ENCODE data around the gene ST6GALNAC2.
"Not testable (repeated sequence)": the region's sequence is repeated elsewhere in the genome, so short reads cannot be mapped to it uniquely, and the experiment has no call there.

The ST6GALNAC2 gene

DNA sequence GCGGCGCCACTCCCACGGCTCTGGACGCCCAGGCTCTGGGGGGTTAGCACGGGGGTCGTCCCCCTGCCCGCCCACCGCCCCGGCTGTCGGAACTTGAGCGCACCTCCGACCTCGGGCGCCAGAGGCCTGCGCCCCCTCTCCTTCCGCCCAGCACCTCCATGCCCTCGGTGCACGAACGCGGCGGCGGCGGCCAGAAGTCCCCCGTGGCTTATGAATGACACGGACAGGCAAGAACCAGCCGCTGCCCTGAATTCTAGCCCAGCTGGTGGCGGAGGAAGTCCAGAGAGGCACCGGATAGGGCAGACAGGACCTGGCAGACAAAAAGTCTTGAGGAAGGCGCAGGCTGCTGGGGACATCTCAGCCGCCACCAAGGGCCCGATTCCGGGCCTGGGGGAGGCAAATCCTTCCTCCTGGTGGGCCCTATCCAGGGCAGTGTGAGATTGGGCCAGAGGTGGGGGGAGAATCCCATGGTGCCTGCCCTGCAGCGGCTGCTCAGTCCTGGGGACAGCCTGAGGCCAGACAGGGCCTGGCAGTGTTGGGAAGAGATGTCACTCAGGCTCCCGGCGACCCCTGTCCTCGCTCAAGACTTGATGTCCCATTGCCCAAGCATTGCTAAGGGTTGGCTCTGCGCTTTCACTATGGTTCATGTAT, 47.3 kb downstream of the ST6GALNAC2 start:
- no peak for DNase-seq

DNA sequence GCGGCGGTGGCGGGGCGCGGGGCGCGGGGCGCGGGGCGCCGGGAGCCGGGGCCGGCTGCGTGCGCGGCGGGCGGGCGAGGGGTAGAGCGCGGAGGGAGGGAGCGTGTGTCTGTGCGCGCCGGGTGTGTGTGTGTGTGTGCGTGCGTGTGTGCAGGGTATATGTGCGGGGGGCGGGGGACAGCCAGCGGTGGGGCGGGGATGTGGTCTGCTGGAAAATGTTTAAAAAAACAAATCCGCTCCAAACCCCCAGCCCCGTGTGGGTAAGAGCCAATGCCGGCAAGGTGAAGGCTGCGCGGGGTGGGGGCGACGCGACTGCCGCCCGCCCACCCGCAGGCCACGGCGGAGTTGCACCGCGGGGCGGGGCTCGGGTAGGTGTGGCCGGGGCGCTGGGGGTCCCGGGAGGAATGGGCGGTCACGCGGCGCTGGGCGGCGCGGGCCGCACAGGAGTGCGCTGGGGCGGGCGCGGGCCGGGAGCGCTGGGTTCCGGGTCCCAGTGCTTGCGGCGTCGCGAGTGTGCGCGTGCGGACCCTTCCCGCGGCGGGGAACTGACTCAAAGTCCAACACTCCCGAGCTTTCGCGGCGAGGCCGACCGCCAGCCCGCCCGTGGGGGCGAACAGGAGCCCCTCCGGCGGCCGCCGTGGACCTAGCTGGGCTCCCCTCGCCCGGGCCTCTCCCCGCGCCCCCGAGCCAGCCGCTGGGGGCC, 47.9 kb downstream of the ST6GALNAC2 start, which contains the start of gene CYGB:
Gene CYGB (minus strand): TSS at position 132 of the 703 bp plus-strand sequence. CDS start 167 bp downstream, outside the sequence.
- DNase-seq: no peak

DNA sequence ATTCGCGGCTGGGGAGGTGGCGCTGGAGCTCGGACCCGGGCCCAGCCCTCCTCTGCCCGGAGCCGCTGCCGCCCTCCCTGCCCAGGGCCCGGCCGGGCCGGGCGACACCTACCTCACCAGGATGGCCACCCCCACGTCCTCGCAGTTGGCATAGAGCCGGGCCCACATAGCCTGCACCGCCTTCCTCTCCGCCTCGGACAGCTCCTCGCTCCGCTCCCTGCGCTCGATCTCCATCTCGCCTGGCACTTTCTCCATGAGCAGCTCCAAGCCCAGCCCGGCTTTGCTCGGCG, 48.4 kb downstream of the ST6GALNAC2 start:
- DNase-seq: no peak

DNA sequence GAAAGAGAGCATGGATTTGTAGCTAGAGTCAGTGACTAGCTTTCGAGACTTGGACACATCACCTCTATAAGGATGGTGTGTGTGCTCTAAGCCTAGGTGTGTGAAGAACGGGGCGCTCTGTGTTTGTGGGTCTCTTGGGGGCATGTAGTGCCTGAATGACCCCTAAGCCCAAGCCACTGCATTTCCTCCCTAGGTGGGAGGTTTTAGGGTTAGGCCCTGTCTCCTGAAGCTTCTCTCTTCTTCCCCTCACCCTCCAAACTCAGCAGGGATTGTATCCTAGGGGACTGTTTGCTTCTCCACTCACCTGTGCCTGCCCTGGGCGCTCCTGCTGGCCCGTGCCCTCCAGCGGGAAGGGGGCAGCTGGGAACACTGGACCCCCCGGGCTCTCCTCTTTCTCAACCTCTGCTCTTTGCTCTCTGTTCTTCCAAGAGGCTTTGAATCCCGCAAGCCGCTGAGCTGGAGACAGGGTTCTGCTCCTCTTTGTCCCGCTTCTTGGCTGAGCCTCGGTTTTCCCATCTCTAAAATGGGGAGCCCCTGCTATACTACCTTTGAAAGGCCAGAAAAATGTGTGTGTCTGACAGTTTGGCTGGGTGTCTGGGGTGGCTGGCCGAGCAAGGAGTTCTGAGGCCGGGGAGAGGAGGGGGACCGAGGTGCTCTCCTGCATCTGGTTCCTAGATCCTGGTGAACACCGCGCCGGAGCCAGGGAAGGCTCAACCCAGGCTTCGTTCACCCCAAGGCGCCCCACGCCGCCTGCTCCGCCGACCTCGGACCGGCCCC, 49.0 kb downstream of the ST6GALNAC2 start:
- DNase-seq: no peak

DNA sequence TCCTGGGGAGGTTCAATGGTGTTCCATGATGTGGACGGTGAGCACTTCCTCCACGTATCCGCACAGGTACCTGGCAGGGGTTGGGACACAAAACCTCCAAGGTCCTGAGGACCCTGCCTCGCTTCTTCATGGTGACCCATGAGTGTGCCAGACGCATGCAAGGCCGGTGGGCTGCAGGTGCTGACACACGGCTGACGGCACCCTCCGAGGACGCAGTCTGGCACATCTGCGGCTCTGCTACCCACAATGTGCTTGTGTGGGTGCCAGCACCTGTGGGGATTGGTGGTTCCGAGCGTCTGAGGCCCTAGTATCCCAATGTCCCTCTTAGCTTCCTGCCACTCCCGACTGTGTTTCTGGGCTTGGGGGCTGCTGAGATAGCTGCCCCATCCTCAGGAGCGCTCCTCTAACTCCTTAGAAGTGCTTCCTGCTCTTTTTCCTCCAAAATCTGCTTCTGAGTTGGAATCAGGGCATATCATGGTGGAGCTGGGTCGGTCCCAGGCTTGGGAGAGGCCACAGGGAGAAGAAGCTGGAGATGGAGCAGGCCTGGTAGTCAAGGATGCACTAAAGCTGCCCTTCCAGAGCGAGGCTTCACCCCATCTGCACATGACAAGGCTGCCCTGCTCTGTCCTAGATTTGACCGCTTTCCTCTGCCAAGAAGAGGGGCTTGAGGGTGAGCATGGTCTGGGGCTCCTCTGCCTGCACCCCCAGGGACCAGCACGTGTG, 49.7 kb downstream of the ST6GALNAC2 start:
- DNase-seq: no peak

DNA sequence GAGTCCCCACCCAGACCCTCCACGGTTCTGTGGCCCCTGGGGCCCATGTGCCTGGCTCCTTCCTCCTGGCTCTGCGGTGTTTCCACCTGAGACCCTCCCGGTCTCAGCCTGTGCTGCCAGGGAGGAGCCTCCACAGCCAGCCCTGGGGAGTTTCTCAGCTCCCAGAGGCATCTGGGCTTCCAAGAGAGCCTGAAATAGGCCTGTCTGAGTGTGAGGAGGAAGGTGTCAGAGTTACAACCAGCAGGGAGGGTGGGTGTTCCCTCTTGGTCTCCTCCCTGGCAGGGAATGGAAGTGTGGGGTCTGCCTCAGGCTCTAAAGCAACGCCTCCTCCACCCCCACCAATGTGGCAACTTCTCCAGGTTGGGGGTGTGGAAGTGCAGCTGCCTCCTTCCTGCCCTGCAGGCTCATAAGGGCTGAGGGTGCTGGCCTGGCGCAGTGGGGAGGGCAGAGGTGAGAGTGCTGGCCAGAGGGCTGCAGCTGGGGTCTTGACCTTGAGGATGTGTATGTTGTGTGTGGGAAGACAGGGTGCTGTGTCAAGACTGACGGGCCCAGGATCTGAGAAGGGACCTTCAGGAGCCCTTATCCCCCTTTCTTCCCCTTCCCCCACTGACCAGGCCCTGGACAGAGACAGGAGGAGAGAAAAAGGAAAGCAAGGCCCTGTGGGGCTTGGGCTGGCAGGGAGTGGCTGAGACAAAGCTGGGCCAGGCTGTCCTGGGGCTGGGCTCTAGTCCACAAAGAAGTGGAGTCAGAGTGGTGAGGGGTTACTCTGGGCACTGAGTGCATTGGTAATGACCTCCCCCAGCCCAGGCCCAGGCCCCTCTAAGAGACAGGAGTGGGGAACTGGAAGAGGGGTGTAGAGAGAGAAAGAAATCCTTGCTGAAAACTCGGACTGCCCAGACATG, 50.6 kb downstream of the ST6GALNAC2 start:
- no peak for DNase-seq

DNA sequence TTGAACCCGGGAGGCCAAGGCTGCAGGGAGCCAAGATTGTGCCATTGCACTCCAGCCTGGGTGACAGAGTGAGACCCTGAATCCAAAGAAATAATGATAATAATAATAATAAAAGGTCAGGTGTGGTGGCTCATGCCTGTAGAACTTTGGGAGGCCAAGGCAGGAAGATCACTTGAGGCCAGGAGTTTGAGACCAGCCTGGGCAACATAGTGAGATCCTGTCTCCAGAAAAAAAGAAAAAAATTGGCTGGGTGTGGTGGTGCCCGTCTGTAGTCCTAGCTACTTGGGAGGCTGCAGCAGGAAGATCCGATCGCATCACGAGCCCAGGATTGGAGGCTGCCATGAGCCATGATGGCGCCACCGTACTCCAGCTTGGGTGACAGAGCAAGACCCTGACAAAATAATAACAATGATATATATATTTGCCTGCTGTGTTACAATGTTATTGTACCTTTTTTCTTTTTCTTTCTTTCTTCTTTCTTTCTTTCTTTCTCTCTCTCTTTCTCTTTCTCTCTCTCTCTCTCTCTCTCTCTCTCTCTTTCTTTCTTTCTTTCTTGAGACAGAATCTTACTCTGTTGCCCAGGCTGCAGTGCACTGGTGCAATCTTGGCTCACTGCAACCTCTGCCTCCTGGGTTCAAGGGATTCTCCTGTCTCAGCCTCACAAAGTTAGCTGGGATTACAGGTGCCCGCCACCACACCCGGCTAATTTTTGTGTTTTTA, 51.9 kb downstream of the ST6GALNAC2 start:
- not testable (repeated sequence) for DNase-seq

DNA sequence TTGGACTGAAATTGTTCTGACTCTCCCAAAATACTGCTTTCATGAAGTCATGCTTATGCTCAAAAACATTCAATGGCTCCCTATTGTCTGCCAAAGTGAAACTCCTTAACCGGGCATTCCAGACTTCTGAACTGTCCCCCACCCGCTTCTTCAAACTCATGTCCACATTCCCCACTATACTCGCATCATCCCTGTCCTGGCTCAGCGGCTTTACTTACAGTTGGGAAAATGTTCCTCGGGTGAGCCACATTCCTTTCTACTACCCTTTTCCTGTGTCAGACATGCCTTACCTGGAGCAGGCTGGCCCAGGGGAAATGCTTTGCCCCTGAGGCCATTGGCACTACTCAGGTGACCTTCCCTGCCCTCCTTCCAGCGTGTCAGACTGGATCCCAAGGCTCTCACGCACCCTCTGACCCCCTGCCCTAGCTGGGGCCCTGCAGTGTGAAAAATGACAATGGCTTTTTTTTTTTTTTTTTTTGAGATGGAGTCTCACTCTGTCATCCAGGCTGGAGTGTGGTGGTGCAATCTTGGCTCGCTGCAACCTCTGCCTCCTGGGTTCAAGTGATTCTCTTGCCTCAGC, 53.5 kb downstream of the ST6GALNAC2 start:
- DNase-seq: no peak

DNA sequence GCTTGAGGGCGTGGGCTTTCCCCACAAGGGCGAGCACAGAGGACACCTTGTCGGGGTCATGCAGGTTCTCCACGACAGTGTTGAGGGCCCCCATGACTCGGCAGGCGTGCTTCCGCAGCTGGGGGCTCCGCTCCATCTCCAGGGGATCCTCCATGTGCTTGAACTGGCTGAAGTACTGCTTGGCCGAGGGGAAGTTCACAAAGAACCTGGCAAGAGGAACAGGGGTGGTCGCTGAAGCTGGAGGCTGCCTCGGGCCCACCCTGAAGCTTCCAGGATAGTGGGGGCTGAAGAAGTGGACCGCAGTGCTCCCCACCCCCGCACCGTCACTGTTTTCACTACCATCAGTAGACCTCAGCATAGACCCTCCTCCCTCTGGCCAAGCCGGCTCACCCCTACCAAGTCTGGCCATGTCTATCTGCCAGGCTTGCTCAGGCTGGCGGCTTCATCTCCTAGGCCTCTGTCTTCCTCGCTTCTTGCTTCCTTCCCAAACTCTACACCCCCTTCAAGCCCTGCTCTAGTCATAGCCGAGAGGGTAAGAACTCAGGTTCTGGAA, 54.1 kb downstream of the ST6GALNAC2 start:
- no peak for DNase-seq

DNA sequence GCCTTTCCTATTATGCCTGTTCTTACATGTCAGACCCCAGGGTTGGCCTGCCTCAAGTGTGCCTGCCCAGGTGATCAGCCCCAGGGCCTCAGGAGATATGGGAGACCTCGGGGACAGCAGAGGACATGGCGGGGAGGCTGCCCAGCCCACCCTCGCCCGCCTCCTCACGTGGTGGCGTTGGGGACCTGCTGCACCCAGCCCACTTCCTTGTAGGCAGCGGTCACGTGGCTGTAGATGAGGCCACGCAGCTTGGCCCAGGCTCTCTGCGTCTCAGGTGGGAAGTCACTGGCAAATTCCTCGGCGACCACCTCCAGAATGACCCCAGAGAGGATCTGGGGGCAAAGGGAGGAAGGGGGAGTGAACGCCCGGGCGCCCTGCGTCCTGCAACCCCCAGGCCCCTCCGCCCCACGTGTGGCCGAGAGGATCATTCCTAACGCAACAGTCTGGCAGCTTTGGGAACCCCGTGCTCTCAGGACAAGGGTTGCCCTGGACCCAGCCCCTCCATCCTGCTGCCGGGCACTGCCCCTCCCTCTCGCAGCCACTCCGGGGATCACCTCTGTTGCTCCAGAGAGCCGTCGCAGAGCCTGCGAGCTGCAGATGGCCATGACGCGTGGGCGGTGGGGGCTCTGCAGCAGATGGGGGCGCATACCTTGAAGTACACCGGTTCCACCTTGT, 54.7 kb downstream of the ST6GALNAC2 start:
- DNase-seq: no peak

DNA sequence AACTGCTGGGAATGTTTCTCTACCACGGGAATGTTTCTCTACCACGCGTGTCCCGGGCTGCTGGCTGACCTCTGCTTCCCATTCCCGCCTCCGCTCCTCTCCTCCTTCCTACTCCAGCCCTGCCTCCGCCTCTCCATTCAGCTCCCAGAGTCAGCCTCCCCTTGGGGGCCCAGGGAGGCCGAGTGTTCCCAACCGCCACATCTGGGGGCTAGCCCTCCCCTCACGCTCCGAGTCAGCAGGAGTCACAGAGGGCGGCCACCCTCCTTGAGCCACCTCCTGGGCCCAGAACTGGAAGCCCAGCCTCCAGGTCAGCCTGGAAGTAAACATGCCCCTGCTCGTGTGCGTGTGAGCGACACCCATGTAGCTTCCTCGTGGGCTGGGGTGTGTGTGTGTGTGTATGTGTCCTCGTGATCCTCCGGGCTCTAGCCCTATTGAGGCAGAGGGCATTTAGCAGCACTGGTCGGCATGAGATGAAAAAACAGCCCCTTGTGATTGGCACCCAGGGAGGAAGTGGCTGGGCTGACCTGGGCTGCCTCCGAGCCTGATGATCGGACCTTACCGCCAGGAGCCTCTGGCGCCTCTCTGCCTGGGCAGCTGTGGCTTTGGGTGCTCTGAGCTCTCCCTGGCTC, 55.5 kb downstream of the ST6GALNAC2 start:
- no peak for DNase-seq

DNA sequence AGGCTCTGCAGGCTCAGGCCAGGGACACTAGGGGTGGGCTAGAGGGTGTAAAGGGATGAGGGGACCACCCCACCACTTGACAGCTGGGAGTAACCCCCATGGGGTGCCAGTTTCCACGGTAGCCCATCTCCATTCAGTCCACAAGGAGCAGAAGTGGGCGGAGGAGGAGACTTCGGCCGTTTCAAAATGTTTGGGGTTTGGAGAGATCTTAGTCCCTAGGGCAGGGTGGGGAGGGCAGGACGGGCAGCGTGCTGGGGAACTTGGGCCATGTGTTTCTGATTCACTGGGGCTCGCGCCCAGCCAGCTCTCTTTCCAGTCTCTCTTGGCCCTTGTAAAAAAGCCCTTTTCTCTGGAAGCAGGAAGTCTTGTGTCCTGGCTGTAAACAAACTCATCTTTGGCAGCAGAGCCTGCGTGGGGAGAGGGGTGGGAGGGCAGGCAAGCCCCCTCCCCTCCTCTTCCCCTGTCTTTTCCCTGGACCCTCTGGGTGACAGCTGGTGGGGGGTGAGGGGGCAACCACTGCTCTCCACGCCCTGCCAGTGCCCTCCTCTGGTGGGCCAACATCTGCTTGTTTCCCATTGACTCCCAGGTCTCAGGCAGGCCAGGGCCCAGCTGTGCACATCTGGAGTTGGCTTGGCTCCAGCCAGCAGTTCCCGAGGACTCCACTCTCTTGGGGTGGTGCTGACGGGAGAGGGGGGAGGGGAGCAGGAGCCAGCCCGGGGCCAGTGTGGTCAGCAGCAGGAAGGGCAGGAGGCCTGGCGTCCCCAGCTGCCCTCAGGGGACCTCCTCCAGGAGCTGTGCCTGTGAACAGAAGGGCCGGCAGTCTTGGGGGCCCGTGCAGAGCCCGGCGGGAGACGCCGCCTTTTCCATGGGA, 56.2 kb downstream of the ST6GALNAC2 start:
- DNase-seq: no peak

DNA sequence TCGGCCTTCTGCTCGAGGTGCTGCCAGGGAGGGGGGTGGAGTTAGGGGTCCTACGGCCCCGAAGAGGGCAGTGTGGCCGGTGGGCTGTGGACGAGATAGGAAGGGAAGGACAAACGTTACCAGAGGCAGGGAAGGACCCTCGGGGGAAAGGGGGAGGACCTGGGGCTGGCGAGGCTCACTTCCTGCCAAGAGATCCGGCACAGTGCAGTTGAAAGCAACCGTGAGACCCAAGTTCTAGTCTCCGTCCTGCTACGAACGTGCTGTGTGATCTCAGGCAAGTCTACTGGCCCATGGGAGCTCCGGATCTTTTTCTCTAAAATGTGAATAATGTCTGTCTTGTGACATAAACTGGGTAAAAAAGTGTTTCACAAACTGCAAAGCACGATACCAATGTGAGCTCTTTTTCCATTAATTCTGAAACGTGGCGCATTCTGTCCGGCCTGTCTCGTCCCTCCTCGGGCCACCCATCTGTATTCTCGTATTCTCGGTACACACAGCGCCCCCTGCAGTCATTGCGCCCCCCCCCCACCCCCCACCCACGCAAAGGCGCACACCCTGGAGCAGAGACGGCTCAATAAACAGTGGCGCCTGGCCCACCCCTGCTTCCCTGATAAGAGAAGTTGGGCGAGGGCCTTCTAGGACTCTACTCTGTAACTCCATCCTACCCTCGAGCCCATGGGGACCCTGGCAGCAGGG, 57.0 kb downstream of the ST6GALNAC2 start:
- DNase-seq: no peak

DNA sequence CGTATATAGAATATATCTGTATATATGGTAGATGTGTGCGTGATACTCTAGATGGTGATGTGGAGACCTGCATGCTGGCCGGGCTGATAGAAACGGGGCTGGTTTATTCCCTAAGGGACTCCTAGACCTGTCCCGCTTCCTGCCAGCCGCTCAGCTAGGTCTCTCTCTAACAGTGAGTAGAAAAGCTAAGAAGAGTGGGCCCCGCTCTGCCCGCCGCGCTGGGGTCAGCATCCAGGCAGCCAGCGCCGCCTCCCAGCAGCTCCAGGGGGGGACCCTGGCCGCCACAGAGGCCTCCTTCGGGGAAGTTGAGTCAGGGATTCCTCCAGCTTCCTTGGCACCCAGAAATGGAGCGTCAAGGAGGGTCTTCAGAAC, 57.5 kb downstream of the ST6GALNAC2 start:
- no peak for DNase-seq

DNA sequence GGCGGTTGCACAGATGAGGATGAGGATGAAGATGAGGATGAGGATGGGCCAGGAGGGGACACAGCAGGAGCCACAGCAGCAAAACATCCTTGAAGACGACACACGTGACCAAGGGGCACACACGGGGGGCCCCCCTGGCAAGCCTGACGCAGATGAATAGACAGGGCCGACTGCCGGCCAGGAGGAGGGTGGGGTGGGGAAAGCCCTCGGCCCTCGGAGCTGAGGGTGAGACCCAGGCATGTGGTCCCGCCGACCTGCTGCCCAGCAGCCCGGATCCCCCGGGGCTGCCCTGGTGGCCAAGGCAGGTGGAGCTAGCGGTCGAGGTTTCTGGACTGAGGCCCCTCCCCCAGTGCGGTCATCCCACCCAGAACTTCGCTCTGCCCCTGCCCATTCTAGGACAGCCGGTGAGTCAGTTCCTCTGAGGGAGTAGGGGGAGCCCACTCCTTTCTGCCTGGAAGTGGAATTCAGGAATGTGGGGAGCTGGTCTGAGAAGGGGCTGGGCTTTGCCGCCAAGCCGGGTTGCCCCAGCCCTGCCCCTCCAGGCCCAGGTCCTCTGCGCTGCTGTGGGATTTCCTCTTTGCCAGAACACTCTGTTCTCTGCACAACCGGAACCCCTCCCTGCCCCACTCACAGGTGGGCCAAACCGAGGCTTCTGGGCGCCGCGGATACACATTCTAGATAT, 58.1 kb downstream of the ST6GALNAC2 start:
- peak; percentile 24 to 32 for DNase-seq

DNA sequence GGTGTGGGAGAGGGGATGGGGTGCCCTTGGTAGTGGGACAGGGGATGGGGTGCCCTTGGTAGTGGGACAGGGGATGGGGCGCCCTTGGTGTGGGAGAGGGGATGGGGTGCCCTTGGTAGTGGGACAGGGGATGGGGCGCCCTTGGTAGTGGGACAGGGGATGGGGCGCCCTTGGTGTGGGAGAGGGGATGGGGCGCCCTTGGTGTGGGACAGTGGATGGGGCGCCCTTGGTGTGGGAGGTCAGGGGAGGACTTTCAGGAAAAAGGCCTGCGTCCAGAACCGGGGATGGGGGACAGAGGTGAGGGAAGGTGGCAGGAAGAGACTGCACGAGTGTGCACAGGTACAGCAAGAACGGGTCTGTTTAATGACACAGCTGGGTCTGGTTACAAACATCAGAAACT, 58.6 kb downstream of the ST6GALNAC2 start:
- not testable (repeated sequence) for DNase-seq

DNA sequence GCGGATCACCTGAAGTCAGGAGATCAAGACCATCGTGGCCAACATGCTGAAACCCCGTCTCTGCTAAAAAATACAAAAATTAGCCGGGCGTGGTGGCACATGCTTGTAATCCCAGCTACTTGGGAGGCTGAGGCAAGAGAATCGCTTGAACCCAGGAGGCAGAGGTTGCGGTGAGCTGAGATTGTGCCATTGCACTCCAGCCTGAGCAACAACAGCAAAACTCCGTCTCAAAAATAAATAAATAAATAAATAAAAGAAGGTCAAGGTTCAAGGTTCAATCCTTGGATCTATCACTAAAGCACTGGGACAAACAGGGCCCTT, 60.2 kb downstream of the ST6GALNAC2 start:
- DNase-seq: not testable (repeated sequence)

Data from activated CD4-positive, alpha-beta T cell treated with anti-CD3 and anti-CD28 coated beads, Interleukin-2, amount 50 U/mL, for 48 hours (primary cell).